Measurements from ENCODE around the gene ERGIC1.

The ERGIC1 gene

DNA sequence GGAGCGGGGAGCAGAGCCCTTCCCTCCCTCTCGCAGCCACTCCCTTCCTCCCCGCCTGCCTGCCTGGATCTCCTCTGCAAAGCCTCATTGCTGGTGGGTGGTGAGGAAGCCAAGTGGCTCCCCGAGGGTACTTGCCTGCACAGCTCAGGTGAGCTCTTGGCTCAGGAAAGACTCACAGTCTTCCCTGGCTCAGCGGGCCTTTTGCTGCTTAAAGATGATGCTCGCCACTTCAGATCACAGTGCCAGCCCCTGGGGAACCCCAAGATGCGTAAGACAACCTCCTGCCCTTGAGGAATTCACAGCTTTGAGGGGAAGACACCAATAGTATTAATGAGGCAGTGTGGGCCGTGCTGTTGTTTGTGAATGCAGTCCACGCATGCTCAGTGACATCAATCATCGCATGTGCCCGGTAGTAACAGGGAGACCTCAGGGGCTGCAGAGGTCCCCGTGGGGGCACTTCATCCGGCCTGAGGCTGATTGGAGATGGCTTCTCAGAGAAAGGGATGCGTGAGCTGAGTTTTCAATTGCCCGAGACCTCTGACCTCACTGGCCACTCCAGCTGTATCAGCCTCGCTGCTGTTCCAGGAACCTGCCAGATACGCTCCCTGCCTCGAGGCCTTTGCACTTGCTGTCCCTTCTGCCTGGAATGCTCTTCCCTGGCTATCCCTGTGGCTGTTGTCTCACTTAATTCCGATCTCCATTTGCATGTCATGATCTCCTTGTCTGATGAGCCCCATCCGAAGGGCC lies 36.8 kb downstream of the ERGIC1 start:
- Histone ChIP-seq H3K27ac (no peak overlapping the region), H4K20me1 (ENCODE audit: insufficient read depth) (peaks cover 4% of the 10 kb centered on the region; the same call in 1 of the 2 replicates), H3K4me1 (ENCODE audit: low read depth, poor library complexity, severe bottlenecking) (no peaks in the 10 kb centered on the region), H3K79me2 (ENCODE audit: insufficient read depth, low read depth) (peaks cover 10% of the 10 kb centered on the region; the same call in 1 of the 2 replicates), H3K9ac (no peak overlapping the region), H3K36me3 (ENCODE audit: insufficient read depth) (no peaks in the 10 kb centered on the region), H3K27me3 (ENCODE audit: insufficient read depth, low read depth) (no peaks in the 10 kb centered on the region), H3K4me2 (no peak overlapping the region), H2AFZ (ENCODE audit: low read depth) (no peak overlapping the region), H3K4me3 (IDR thresholded peaks at IDR 0.05; ENCODE audit: insufficient read depth, low read depth, low read length) (no peak overlapping the region)
- TF ChIP-seq, protein P1, sequence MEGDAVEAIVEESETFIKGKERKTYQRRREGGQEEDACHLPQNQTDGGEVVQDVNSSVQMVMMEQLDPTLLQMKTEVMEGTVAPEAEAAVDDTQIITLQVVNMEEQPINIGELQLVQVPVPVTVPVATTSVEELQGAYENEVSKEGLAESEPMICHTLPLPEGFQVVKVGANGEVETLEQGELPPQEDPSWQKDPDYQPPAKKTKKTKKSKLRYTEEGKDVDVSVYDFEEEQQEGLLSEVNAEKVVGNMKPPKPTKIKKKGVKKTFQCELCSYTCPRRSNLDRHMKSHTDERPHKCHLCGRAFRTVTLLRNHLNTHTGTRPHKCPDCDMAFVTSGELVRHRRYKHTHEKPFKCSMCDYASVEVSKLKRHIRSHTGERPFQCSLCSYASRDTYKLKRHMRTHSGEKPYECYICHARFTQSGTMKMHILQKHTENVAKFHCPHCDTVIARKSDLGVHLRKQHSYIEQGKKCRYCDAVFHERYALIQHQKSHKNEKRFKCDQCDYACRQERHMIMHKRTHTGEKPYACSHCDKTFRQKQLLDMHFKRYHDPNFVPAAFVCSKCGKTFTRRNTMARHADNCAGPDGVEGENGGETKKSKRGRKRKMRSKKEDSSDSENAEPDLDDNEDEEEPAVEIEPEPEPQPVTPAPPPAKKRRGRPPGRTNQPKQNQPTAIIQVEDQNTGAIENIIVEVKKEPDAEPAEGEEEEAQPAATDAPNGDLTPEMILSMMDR (conservative IDR thresholded peaks at IDR 0.05; ENCODE audit: low read depth, low read length): no peak

DNA sequence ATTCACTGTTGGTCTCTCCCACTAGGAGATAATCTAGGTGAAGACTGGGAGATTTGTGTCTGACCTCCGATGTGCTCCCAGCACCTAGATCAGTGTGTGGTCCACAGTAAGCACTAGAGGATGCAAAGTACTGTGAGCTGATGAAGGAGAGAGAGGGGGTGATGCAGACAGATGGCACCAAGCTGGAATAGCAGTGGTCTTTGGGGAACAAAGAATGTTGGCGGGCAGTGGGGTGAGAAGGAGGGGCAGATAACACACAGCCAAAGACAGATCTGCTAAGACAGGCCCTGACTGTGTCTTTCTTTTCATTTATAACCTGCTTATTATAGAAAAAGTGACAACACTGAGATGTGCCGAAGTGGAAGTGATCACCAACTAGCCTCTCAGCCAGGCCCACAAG lies 37.5 kb downstream of the ERGIC1 start:
- no peak overlapping the region for H3K4me2 ChIP-seq
- no peak overlapping the region for H3K27ac ChIP-seq
- H3K79me2 ChIP-seq (ENCODE audit: insufficient read depth, low read depth): peaks cover 16% of the 10 kb centered on the region; the same call in 1 of the 2 replicates
- H3K9ac ChIP-seq: no peak overlapping the region
- no peaks in the 10 kb centered on the region for H3K27me3 ChIP-seq (ENCODE audit: insufficient read depth, low read depth)
- H3K36me3 ChIP-seq (ENCODE audit: insufficient read depth): no peaks in the 10 kb centered on the region
- no peak overlapping the region for H2AFZ ChIP-seq (ENCODE audit: low read depth)
- H4K20me1 ChIP-seq (ENCODE audit: insufficient read depth): no peaks in the 10 kb centered on the region
- H3K4me1 ChIP-seq (ENCODE audit: low read depth, poor library complexity, severe bottlenecking): no peaks in the 10 kb centered on the region
- no peak overlapping the region for H3K4me3 ChIP-seq (IDR thresholded peaks at IDR 0.05; ENCODE audit: insufficient read depth, low read depth, low read length)
- TF ChIP-seq, protein P1 (conservative IDR thresholded peaks at IDR 0.05; ENCODE audit: low read depth, low read length): no peak

DNA sequence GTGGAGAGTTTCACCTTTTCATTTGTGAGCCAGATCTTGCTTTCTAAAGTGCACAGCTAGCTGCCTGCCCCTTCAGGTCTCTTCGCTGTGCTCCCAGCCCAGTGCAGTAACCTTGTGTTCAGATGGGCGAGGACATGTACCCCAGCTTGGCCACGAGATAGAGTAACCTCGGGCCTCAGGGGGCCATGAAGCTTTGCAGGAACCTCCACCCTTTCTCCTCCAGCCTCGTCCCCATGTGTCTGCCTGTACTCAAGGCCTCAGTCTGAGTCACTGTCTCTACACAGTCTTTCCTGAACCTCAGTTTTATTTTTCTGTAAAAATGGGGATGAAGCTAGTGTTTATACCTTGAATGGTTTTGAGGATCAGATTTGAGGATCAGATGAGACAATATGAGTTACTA lies 37.9 kb downstream of the ERGIC1 start:
- TF ChIP-seq, protein P1 (conservative IDR thresholded peaks at IDR 0.05; ENCODE audit: low read depth, low read length): no peak
- H3K4me3 ChIP-seq (IDR thresholded peaks at IDR 0.05; ENCODE audit: insufficient read depth, low read depth, low read length): no peak overlapping the region
- H3K79me2 ChIP-seq (ENCODE audit: insufficient read depth, low read depth): peaks cover 17% of the 10 kb centered on the region; the same call in 1 of the 2 replicates
- H4K20me1 ChIP-seq (ENCODE audit: insufficient read depth): no peaks in the 10 kb centered on the region
- no peaks in the 10 kb centered on the region for H3K4me1 ChIP-seq (ENCODE audit: low read depth, poor library complexity, severe bottlenecking)
- no peak overlapping the region for H3K27ac ChIP-seq
- H3K27me3 ChIP-seq (ENCODE audit: insufficient read depth, low read depth): no peaks in the 10 kb centered on the region
- no peaks in the 10 kb centered on the region for H3K36me3 ChIP-seq (ENCODE audit: insufficient read depth)
- no peak overlapping the region for H3K4me2 ChIP-seq
- no peak overlapping the region for H3K9ac ChIP-seq
- H2AFZ ChIP-seq (ENCODE audit: low read depth): no peak overlapping the region

- H3K4me3 ChIP-seq (IDR thresholded peaks at IDR 0.05; ENCODE audit: insufficient read depth, low read depth, low read length): no peak overlapping the region
- no peaks in the 10 kb centered on the region for H3K27me3 ChIP-seq (ENCODE audit: insufficient read depth, low read depth)
- H2AFZ ChIP-seq (ENCODE audit: low read depth): no peak overlapping the region
- no peak overlapping the region for H3K4me2 ChIP-seq
- no peak overlapping the region for H3K27ac ChIP-seq
- no peaks in the 10 kb centered on the region for H3K36me3 ChIP-seq (ENCODE audit: insufficient read depth)
- no peaks in the 10 kb centered on the region for H4K20me1 ChIP-seq (ENCODE audit: insufficient read depth)
- TF ChIP-seq, protein P1 (conservative IDR thresholded peaks at IDR 0.05; ENCODE audit: low read depth, low read length): no peak
- H3K4me1 ChIP-seq (ENCODE audit: low read depth, poor library complexity, severe bottlenecking): no peaks in the 10 kb centered on the region
- peaks cover 17% of the 10 kb centered on the region; the same call in 1 of the 2 replicates for H3K79me2 ChIP-seq (ENCODE audit: insufficient read depth, low read depth)
- H3K9ac ChIP-seq: no peak overlapping the region
Measured at GRCh38 chr5:172872997-172873491, 39.0 kb downstream of the ERGIC1 start.

All from KMS-11 (cell line).